GM23248 (cell line): ENCODE data around the gene THADA.

Source experiments
- EZH2 ChIP-seq: fragments of 200-600 bp; sonication (generic); IDR thresholded peaks from 2 replicates; pipeline ENCODE4 v1.6.1; 2018; ENCODE audit warnings: antibody characterized with exemption, mild to moderate bottlenecking; ENCODE audit not compliant: insufficient read depth, poor library complexity, severe bottlenecking
- EZH2phosphoT487 ChIP-seq: fragments of 200-600 bp; sonication (generic); IDR thresholded peaks from 2 replicates; pipeline ENCODE4 v1.6.1; 2018; ENCODE audit warnings: antibody characterized with exemption, moderate library complexity, mild to moderate bottlenecking, low read depth; ENCODE audit not compliant: insufficient read depth

GRCh38 chr2:43464590-43464989 is 131.2 kb downstream of the THADA start:
- no peak for TF ChIP-seq EZH2phosphoT487
- TF ChIP-seq EZH2 = no peak
